IPS-15b (cell line): ENCODE results near the gene DTWD1.
"Not testable (repeated sequence)": the region's sequence is repeated elsewhere in the genome, so short reads cannot be mapped to it uniquely, and the experiment has no call there.

ENCODE experiments used
- H3K27me3 ChIP-seq: one replicate; pipeline ENCODE4 v1.6.1; 2013; ENCODE audit warnings: low read length; ENCODE audit not compliant: control insufficient read depth, insufficient read depth
- H3K36me3 ChIP-seq: one replicate; pipeline ENCODE4 v1.6.1; 2013; ENCODE audit warnings: low read length; ENCODE audit not compliant: control insufficient read depth, insufficient read depth
- H3K4me1 ChIP-seq: one replicate; pipeline ENCODE4 v1.6.1; 2013; ENCODE audit warnings: mild to moderate bottlenecking, low read length; ENCODE audit not compliant: control insufficient read depth, insufficient read depth
- H3K4me3 ChIP-seq: one replicate; pipeline ENCODE4 v1.5.1; 2013; ENCODE audit warnings: low read depth, low read length
- H3K9ac ChIP-seq: one replicate; pipeline ENCODE4 v1.6.1; 2013; ENCODE audit warnings: low read depth, mild to moderate bottlenecking, low read length
- H3K9me3 ChIP-seq: one replicate; pipeline ENCODE4 v1.6.1; 2013; ENCODE audit warnings: mild to moderate bottlenecking, low read length; ENCODE audit not compliant: control insufficient read depth, insufficient read depth

DTWD1 gene

GRCh38 chr15:49620658-49621368 lies at the start of gene DTWD1, which contains the start of gene FAM227B:
DTWD1 (plus strand) TSS chr15:49621048; CDS start chr15:49625168, 4,120 bp downstream.
FAM227B (minus strand) TSS chr15:49620818; CDS start chr15:49615171, 5,647 bp downstream.
- Histone ChIP-seq H3K4me1 (no peaks in the 10 kb centered on the region), H3K36me3 (peaks cover 4% of the 10 kb centered on the region), H3K27me3 (no peaks in the 10 kb centered on the region), H3K4me3 (peak within 1 kb of the TSS; percentile 88), H3K9me3 (peaks cover 5% of the 10 kb centered on the region), H3K9ac (peak within 1 kb of the TSS; percentile 93)

GRCh38 chr15:49573421-49573820 lies 47.4 kb upstream of the DTWD1 start:
- Histone ChIP-seq H3K27me3 (no peaks in the 10 kb centered on the region), H3K4me1 (no peaks in the 10 kb centered on the region), H3K4me3 (no peak overlapping the region), H3K36me3 (no peaks in the 10 kb centered on the region), H3K9ac (no peak overlapping the region), H3K9me3 (no peaks in the 10 kb centered on the region)

GRCh38 chr15:49589030-49589429 lies 31.8 kb upstream of the DTWD1 start:
- H3K9ac ChIP-seq, result no peak overlapping the region
- no peaks in the 10 kb centered on the region for H3K4me1 ChIP-seq
- H3K36me3 ChIP-seq, result no peaks in the 10 kb centered on the region
- H3K4me3 ChIP-seq, result no peak overlapping the region
- no peaks in the 10 kb centered on the region for H3K27me3 ChIP-seq
- no peaks in the 10 kb centered on the region for H3K9me3 ChIP-seq

GRCh38 chr15:49592829-49593316 lies 28.0 kb upstream of the DTWD1 start:
- not testable (repeated sequence) for H3K4me3 ChIP-seq, H3K9me3 ChIP-seq, H3K9ac ChIP-seq, H3K27me3 ChIP-seq, H3K4me1 ChIP-seq, H3K36me3 ChIP-seq

GRCh38 chr15:49604625-49605409 lies 16.0 kb upstream of the DTWD1 start:
- no peaks in the 10 kb centered on the region for H3K9me3 ChIP-seq
- no peaks in the 10 kb centered on the region for H3K4me1 ChIP-seq
- no peak overlapping the region for H3K4me3 ChIP-seq
- H3K36me3 ChIP-seq, result no peaks in the 10 kb centered on the region
- H3K9ac ChIP-seq, result no peak overlapping the region
- H3K27me3 ChIP-seq, result no peaks in the 10 kb centered on the region

GRCh38 chr15:49605588-49605987 lies 15.3 kb upstream of the DTWD1 start:
- Histone ChIP-seq H3K36me3 (no peaks in the 10 kb centered on the region), H3K4me3 (no peak overlapping the region), H3K9ac (no peak overlapping the region), H3K9me3 (no peaks in the 10 kb centered on the region), H3K27me3 (no peaks in the 10 kb centered on the region), H3K4me1 (peaks cover 1% of the 10 kb centered on the region)

- Histone ChIP-seq H3K4me3 (no peak overlapping the region), H3K27me3 (no peaks in the 10 kb centered on the region), H3K9ac (no peak overlapping the region), H3K4me1 (peaks cover 3% of the 10 kb centered on the region), H3K36me3 (no peaks in the 10 kb centered on the region), H3K9me3 (no peaks in the 10 kb centered on the region)
Observed at GRCh38 chr15:49606594-49606993, 14.3 kb upstream of the DTWD1 start.

GRCh38 chr15:49610157-49610918 lies 10.5 kb upstream of the DTWD1 start:
- H3K27me3 ChIP-seq, result no peaks in the 10 kb centered on the region

GRCh38 chr15:49612240-49612639 lies 8.6 kb upstream of the DTWD1 start:
- not testable (repeated sequence) for H3K36me3 ChIP-seq, H3K4me3 ChIP-seq, H3K4me1 ChIP-seq, H3K27me3 ChIP-seq, H3K9ac ChIP-seq, H3K9me3 ChIP-seq

More at GRCh38 chr15:49610157-49610918, 10.5 kb upstream of the DTWD1 start:
- H3K4me3 ChIP-seq, result no peak overlapping the region
- H3K9me3 ChIP-seq, result no peaks in the 10 kb centered on the region
- no peaks in the 10 kb centered on the region for H3K36me3 ChIP-seq
- H3K4me1 ChIP-seq, result peaks cover 3% of the 10 kb centered on the region
- no peak overlapping the region for H3K9ac ChIP-seq

GRCh38 chr15:49619226-49619625 lies 1.6 kb upstream of the DTWD1 start:
- H3K27me3 ChIP-seq, result no peaks in the 10 kb centered on the region
- H3K4me1 ChIP-seq, result no peaks in the 10 kb centered on the region
- no peak overlapping the region for H3K9ac ChIP-seq
- no peaks in the 10 kb centered on the region for H3K36me3 ChIP-seq
- H3K4me3 ChIP-seq, result no peak overlapping the region
- H3K9me3 ChIP-seq, result no peaks in the 10 kb centered on the region

- peak overlapping the region; percentile 70 for H3K9ac ChIP-seq
- H3K4me1 ChIP-seq, result no peaks in the 10 kb centered on the region
- peak overlapping the region; percentile 88 for H3K4me3 ChIP-seq
- no peaks in the 10 kb centered on the region for H3K9me3 ChIP-seq
- no peaks in the 10 kb centered on the region for H3K27me3 ChIP-seq
- H3K36me3 ChIP-seq, result no peaks in the 10 kb centered on the region
Observed at GRCh38 chr15:49620199-49620598, 649 bp upstream of the DTWD1 start.
